Keratinocyte (primary cell): ENCODE measurements around the gene FUOM. TPM values are rescaled to one million over a fixed set of nuclear protein-coding genes. Genes with fewer than 3 reads are reported as not detected.

Experiments
- DNase-seq: peaks from one replicate; pipeline ENCODE4 v3.0.0-alpha.2; 2011; ENCODE audit warnings: low read depth, missing footprints, low spot score
- FAIRE-seq: peaks from 2 replicates; lab custom pipeline; 2011; peaks lifted over from hg19 to GRCh38; lab: Jason Lieb, UNC
- H2AFZ ChIP-seq: 2 replicates; pipeline ENCODE4 v1.6.0; 2012; ENCODE audit warnings: low read length, control low read depth, inconsistent platforms; ENCODE audit not compliant: control insufficient read depth
- H3K27ac ChIP-seq: 2 replicates; pipeline ENCODE4 v1.5.1; 2011; ENCODE audit warnings: low read length; ENCODE audit not compliant: control insufficient read depth, insufficient read depth
- H3K27me3 ChIP-seq: 3 replicates; pipeline ENCODE4 v1.6.0; 2011; ENCODE audit warnings: low read length; ENCODE audit not compliant: control insufficient read depth, insufficient read depth; ENCODE audit errors: extremely low read depth
- H3K36me3 ChIP-seq, 2 experiments: 2 replicates in 1 of 2; 3 replicates in 1 of 2; pipeline ENCODE4 v1.5.1; 2011; ENCODE audit warnings: low read length in 2 of 2, mild to moderate bottlenecking in 1 of 2; ENCODE audit not compliant: control insufficient read depth in 2 of 2, insufficient read depth in 2 of 2; ENCODE audit errors: extremely low read depth in 1 of 2
- H3K4me1 ChIP-seq: 3 replicates; pipeline ENCODE4 v1.5.1; 2011; ENCODE audit warnings: low read length; ENCODE audit not compliant: control insufficient read depth, insufficient read depth; ENCODE audit errors: extremely low read depth
- H3K4me2 ChIP-seq: 3 replicates; pipeline ENCODE4 v1.6.0; 2011; ENCODE audit warnings: low read depth, low read length; ENCODE audit not compliant: control insufficient read depth, insufficient read depth; ENCODE audit errors: extremely low read depth
- H3K4me3 ChIP-seq, 3 experiments: fragments of 200-600 bp in 1 of 3; sonication (generic) in 1 of 3; 2 replicates in 2 of 3; 3 replicates in 1 of 3; pipeline ENCODE4 v1.5.1; 2011 to 2016; ENCODE audit warnings: low read length in 3 of 3, mild to moderate bottlenecking in 3 of 3, control low read depth in 2 of 3, inconsistent platforms in 1 of 3, low read depth in 1 of 3, mixed read lengths in 1 of 3, mixed run types in 1 of 3, moderate library complexity in 1 of 3; ENCODE audit not compliant: control insufficient read depth in 2 of 3, insufficient read depth in 2 of 3; ENCODE audit errors: extremely low read depth in 1 of 3
- H3K79me2 ChIP-seq: 2 replicates; pipeline ENCODE4 v1.6.0; 2012; ENCODE audit warnings: low read length; ENCODE audit not compliant: control insufficient read depth, insufficient read depth
- H3K9ac ChIP-seq: 3 replicates; pipeline ENCODE4 v1.6.0; 2011; ENCODE audit warnings: low read length; ENCODE audit not compliant: control insufficient read depth, insufficient read depth; ENCODE audit errors: extremely low read depth
- H3K9me1 ChIP-seq: 3 replicates; pipeline ENCODE4 v1.6.0; 2011; ENCODE audit warnings: low read length; ENCODE audit not compliant: control insufficient read depth, insufficient read depth; ENCODE audit errors: extremely low read depth
- H3K9me3 ChIP-seq: 2 replicates; pipeline ENCODE4 v1.5.1; 2012; ENCODE audit warnings: low read depth, low read length; ENCODE audit not compliant: control insufficient read depth
- H4K20me1 ChIP-seq: 3 replicates; pipeline ENCODE4 v1.6.0; 2011; ENCODE audit warnings: low read length; ENCODE audit not compliant: control insufficient read depth, insufficient read depth; ENCODE audit errors: extremely low read depth
- EZH2 ChIP-seq: IDR thresholded peaks from one replicate; pipeline ENCODE4 v1.6.1; 2012; ENCODE audit warnings: inconsistent platforms, mild to moderate bottlenecking, low read length, moderate library complexity
- dilution Hi-C: fragments of 300-500 bp; cut with MboI; formaldehyde crosslinking; loops from one replicate; pipeline ENCODE4 v1.7.0; 2020; ENCODE audit warnings: low sequenced_read_pairs; ENCODE audit not compliant: extremely low pct_ligation_motif_present
- polyA plus RNA-seq, 5 experiments: library from polyadenylated mRNA; depleted of rRNA in 3 of 5; stranded (reverse) in 3 of 5; stranded (forward) in 1 of 5; unstranded in 1 of 5; fragments of >200 nt; gene quantifications; 1 replicate in 1 of 5; 2 replicates in 3 of 5; 3 replicates in 1 of 5; pipeline versions ENCODE4 v1.2.1 to v1.2.3, GENCODE V29; 2011 to 2012; ENCODE audit warnings: missing spikeins in 2 of 5, low read depth in 1 of 5, low replicate concordance in 1 of 5
- TF ChIP-seq, protein P1 (sequence below), 3 experiments: IDR thresholded peaks in 1 of 3; conservative IDR thresholded peaks in 1 of 3; optimal IDR thresholded peaks in 1 of 3; 2 replicates in 2 of 3; 3 replicates in 1 of 3; pipeline versions ENCODE3 to v1.5.1; 2011; ENCODE audit warnings: low read length in 3 of 3, mild to moderate bottlenecking in 3 of 3, moderate library complexity in 2 of 3, control low read depth in 1 of 3, inconsistent platforms in 1 of 3; ENCODE audit not compliant: insufficient read depth in 2 of 3; ENCODE audit errors: extremely low read depth in 1 of 3

The FUOM gene
- polyA plus RNA-seq, 1 donor (not counting 4 experiments of a cell fraction or from before 2014, with no cell fraction given) = 11.3 TPM

DNA sequence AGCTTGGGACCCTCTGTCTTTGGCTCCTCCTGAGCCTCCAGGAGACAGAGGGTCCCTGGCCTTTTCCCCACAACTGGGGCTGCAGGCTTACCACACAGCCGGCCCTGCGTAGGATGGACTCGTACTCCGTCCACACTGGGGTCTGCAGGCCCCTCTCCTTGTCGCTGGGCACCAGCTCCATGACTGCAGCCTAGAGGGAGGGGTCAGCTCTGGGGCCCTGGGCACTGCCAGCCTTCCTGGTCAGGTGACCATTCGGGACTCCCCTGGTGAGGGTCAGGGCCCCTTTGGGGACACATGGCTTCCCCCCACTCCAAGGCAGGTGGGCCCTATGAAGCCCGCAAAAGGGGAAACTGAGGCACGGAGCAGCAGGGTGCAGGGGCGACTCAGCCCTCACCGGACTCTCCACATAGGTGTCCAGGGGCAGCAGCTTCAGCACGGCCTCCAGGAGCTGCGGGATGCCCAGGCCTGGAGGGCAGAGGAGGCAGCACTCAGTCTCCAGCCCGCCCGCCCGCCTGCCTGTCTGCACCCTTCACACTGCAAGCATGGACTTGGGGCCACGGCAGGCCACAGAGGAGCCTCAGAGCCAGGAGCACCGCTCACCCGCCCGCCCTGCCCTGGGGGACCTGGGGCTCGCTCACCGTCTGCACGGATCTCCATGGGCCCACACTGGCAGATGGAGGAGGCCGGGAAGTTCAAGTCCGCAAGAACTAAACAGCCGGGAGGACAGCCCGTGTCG lies 1.1 kb downstream of the FUOM start:
- DNase-seq (no peak), FAIRE-seq (no peak)
- Histone ChIP-seq H3K9me3 (no peaks in the 10 kb centered on the region), H2AFZ (peak overlapping the region; percentile 22), H3K4me1 (no peaks in the 10 kb centered on the region), H4K20me1 (no peaks in the 10 kb centered on the region), H3K27ac (no peak overlapping the region), H3K36me3 (no peaks in the 10 kb centered on the region), H3K9me1 (no peaks in the 10 kb centered on the region), H3K4me3 (peak overlapping the region; percentile 38 to 57 (median 48)), H3K4me2 (peak overlapping the region; percentile 56), H3K27me3 (peaks cover 11% of the 10 kb centered on the region), H3K9ac (peak overlapping the region; percentile 61), H3K79me2 (no peaks in the 10 kb centered on the region)
- TF ChIP-seq, protein P1, sequence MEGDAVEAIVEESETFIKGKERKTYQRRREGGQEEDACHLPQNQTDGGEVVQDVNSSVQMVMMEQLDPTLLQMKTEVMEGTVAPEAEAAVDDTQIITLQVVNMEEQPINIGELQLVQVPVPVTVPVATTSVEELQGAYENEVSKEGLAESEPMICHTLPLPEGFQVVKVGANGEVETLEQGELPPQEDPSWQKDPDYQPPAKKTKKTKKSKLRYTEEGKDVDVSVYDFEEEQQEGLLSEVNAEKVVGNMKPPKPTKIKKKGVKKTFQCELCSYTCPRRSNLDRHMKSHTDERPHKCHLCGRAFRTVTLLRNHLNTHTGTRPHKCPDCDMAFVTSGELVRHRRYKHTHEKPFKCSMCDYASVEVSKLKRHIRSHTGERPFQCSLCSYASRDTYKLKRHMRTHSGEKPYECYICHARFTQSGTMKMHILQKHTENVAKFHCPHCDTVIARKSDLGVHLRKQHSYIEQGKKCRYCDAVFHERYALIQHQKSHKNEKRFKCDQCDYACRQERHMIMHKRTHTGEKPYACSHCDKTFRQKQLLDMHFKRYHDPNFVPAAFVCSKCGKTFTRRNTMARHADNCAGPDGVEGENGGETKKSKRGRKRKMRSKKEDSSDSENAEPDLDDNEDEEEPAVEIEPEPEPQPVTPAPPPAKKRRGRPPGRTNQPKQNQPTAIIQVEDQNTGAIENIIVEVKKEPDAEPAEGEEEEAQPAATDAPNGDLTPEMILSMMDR (optimal IDR thresholded peaks at IDR 0.05 in 1 of 3, IDR thresholded peaks at IDR 0.05 in 1 of 3, conservative IDR thresholded peaks at IDR 0.05 in 1 of 3; ENCODE audit: extremely low read depth in 1 of 3, insufficient read depth in 2 of 3, low read length in 3 of 3) = no peak
- no peak for TF ChIP-seq EZH2
- dilution Hi-C loops = no loop called here

- H3K4me1 ChIP-seq = no peaks in the 10 kb centered on the region
- H2AFZ ChIP-seq = no peak overlapping the region
- TF ChIP-seq, protein P1 (optimal IDR thresholded peaks at IDR 0.05 in 1 of 3, IDR thresholded peaks at IDR 0.05 in 1 of 3, conservative IDR thresholded peaks at IDR 0.05 in 1 of 3; ENCODE audit: extremely low read depth in 1 of 3, insufficient read depth in 2 of 3, low read length in 3 of 3) = no peak
- TF ChIP-seq EZH2 = no peak
- no peaks in the 10 kb centered on the region for H3K9me1 ChIP-seq
- H3K9ac ChIP-seq = no peak overlapping the region
- no peak overlapping the region for H3K4me3 ChIP-seq
- no peak overlapping the region for H3K27ac ChIP-seq
- dilution Hi-C loops = no loop called here
- peaks cover 11% of the 10 kb centered on the region for H3K27me3 ChIP-seq
- no peaks in the 10 kb centered on the region for H4K20me1 ChIP-seq
- H3K9me3 ChIP-seq = no peaks in the 10 kb centered on the region
- no peaks in the 10 kb centered on the region for H3K36me3 ChIP-seq
- H3K4me2 ChIP-seq = no peak overlapping the region
- no peaks in the 10 kb centered on the region for H3K79me2 ChIP-seq
- FAIRE-seq = no peak
- no peak for DNase-seq
These were observed 1.8 kb downstream of the FUOM start for GRCh38 chr10:133355991-133356390.
